Measurements from ENCODE around the gene LMBR1L. TPM values are rescaled to one million over a fixed set of nuclear protein-coding genes. Genes with fewer than 3 reads are reported as not detected.
A peak's percentile ranks its signal among the peaks of the same experiment; 100 is the strongest.

LMBR1L gene
- total RNA-seq, 1 experiment from 2014 or later: 78.2 TPM

GRCh38 chr12:49130151-49131050 is 19.8 kb upstream of the LMBR1L start (continued):
- TF ChIP-seq PRRX2 (CRISPR knock-in tag; IDR thresholded peaks at IDR 0.05) (peak; percentile 5; the same call in 1 of the 2 replicates), KAT7 (CRISPR knock-in tag; IDR thresholded peaks at IDR 0.05; ENCODE audit: borderline replicate concordance) (peak; percentile 23), ARID4B (CRISPR knock-in tag; IDR thresholded peaks at IDR 0.05; ENCODE audit: borderline replicate concordance) (peak; percentile 78; the same call in 1 of the 2 replicates), ETV6 (CRISPR knock-in tag; IDR thresholded peaks at IDR 0.05) (0 out of 2 replicates have a peak, but pooled peaks have one; percentile 60), ZSCAN18 (CRISPR knock-in tag; IDR thresholded peaks at IDR 0.05) (no peak), ZBTB21 (CRISPR knock-in tag; IDR thresholded peaks at IDR 0.05; ENCODE audit: borderline replicate concordance) (no peak), ZNF281 (CRISPR knock-in tag; IDR thresholded peaks at IDR 0.05) (peak; percentile 60; the same call in 1 of the 2 replicates), NR1H2 (CRISPR knock-in tag; IDR thresholded peaks at IDR 0.05) (no peak), TEAD4 (CRISPR knock-in tag; IDR thresholded peaks at IDR 0.05) (peak; percentile 73; the same call in 1 of the 2 replicates), ZNF232 (CRISPR knock-in tag; IDR thresholded peaks at IDR 0.05) (no peak; the same call in 1 of the 2 replicates), E2F5 (CRISPR knock-in tag; IDR thresholded peaks at IDR 0.05) (peak; percentile 98), ZNF138 (CRISPR knock-in tag; conservative IDR thresholded peaks at IDR 0.05) (no peak), CTCF (IDR thresholded peaks at IDR 0.05) (peak; percentile 64), MYBL2 (CRISPR knock-in tag; IDR thresholded peaks at IDR 0.05) (peak; percentile 98), CREB1 (CRISPR knock-in tag; IDR thresholded peaks at IDR 0.05) (peak; percentile 65; the same call in 1 of the 2 replicates), ZMAT4 (CRISPR knock-in tag; IDR thresholded peaks at IDR 0.05) (no peak), FOXP4 (CRISPR knock-in tag; IDR thresholded peaks at IDR 0.05) (peak; percentile 21), MAX (CRISPR knock-in tag; IDR thresholded peaks at IDR 0.05) (peak; percentile 94), ZNF263 (CRISPR knock-in tag; IDR thresholded peaks at IDR 0.05; ENCODE audit: low read depth) (no peak), JUN (CRISPR knock-in tag; IDR thresholded peaks at IDR 0.05) (0 out of 2 replicates have a peak, but pooled peaks have one; percentile 46), TCF7 (CRISPR knock-in tag; IDR thresholded peaks at IDR 0.05; ENCODE audit: low read depth) (0 out of 2 replicates have a peak, but pooled peaks have one; percentile 48)
